Right cardiac atrium (tissue), 5 donors: Measurements from ENCODE around the gene ING3. TPM values are rescaled to one million over a fixed set of nuclear protein-coding genes. Genes with fewer than 3 reads are reported as not detected.
A peak's percentile ranks its signal among the peaks of the same experiment; 100 is the strongest.

Experiments
- ATAC-seq, 2 donors: fragments of 200-7000 bp; cut with Tn5 transposase; one replicate each; pipeline versions ENCODE4 v1.8.0 to v1.9.1; 2020; ENCODE audit warnings: moderate library complexity in 2 of 2, mild to moderate bottlenecking in 1 of 2
- DNase-seq, 3 donors: peaks; one replicate each; pipeline ENCODE4 v3.0.0-alpha.2; 2020
- H3K27ac ChIP-seq: one replicate; pipeline ENCODE4 v1.5.1; 2013; ENCODE audit warnings: mild to moderate bottlenecking, low read length, control low read depth, moderate library complexity
- H3K27me3 ChIP-seq: one replicate; pipeline ENCODE4 v1.6.1; 2013; ENCODE audit not compliant: control insufficient read depth, insufficient read depth
- H3K4me1 ChIP-seq: one replicate; pipeline ENCODE4 v1.6.1; 2013; ENCODE audit warnings: low read length; ENCODE audit not compliant: control insufficient read depth, insufficient read depth
- H3K4me3 ChIP-seq: one replicate; pipeline ENCODE4 v1.5.1; 2013; ENCODE audit warnings: low read length, control low read depth
- H3K9me3 ChIP-seq: one replicate; pipeline ENCODE4 v1.6.1; 2013; ENCODE audit warnings: low read length; ENCODE audit not compliant: control insufficient read depth
- WGBS: extraction: QIAGEN DNeasy Blood & Tissue Kit; methylation state at CpG from one replicate; pipeline ENCODE4 v1.1.7; 2013; 5-methylcytosine and 5-hydroxymethylcytosine counted together
- intact Hi-C, 4 donors: fragments of 100-400 bp; cut with DNase I; formaldehyde crosslinking; loops; one replicate each; pipeline versions ENCODE4 v1.11.0 to v1.14.0; 2022 to 2023
- polyA plus RNA-seq: library from polyadenylated mRNA; stranded (reverse); fragments of 200-250 nt; gene quantifications from one replicate; pipeline ENCODE4 v1.2.3, GENCODE V29; 2013
- total RNA-seq, 4 donors: library from RNA; stranded (reverse); fragmentation: NEBNext Ultra II Directional; extraction: Animal tissue kit (Norgen Biotek cat#: 25700); gene quantifications; one replicate each; pipeline ENCODE4 v1.2.1, GENCODE V29; 2021
- donor health status: healthy with polysubstance abuse.
- donor health status: DM: no; HTN: yes; CAD: no.
- donor health status: DM: no; HTN: no; CAD: no.
- donor health status: DM: no; HTN: yes; CAD: no; lungs with severe emphysema.
- donor health status: DM: yes; HTN: yes; CAD: no.

The ING3 gene
- total and polyA plus RNA-seq, 5 donors = 9.7 to 16.7 (median 15.4) TPM

DNA sequence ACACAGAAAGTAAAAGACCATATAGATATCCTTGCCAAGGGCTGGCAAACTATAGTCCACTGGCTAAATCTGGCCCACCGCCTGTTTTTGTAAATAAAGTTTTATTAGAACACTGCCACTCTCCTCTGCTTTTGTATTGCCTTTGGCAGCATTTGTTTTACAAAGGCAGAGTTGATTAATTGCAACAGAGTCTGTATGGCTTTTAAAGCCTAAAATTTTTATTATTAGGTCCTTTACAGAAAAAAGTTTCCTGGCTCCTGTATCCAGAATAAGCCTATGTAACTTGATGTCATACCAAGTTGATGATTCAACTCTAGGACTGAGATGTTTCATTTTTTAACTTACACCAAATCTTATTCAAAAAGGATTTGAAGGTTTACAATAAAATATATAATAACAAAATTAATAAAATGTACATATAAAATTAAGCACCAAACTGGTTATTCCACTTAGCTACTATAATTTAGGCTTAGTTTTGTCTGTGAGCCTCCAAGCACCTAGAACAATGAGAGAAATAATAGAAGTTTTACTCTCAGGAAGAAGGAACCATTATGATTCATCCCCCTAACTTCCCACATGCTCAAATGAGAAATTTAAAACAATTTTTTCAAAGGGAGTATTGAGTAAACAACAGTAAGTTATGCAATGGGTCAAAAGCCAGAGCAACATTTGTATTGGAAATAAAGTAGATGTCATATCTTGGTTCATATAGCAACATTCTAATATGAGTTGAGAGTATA, 69.8 kb downstream of the ING3 start:
- intact Hi-C loops = no loop called here

DNA sequence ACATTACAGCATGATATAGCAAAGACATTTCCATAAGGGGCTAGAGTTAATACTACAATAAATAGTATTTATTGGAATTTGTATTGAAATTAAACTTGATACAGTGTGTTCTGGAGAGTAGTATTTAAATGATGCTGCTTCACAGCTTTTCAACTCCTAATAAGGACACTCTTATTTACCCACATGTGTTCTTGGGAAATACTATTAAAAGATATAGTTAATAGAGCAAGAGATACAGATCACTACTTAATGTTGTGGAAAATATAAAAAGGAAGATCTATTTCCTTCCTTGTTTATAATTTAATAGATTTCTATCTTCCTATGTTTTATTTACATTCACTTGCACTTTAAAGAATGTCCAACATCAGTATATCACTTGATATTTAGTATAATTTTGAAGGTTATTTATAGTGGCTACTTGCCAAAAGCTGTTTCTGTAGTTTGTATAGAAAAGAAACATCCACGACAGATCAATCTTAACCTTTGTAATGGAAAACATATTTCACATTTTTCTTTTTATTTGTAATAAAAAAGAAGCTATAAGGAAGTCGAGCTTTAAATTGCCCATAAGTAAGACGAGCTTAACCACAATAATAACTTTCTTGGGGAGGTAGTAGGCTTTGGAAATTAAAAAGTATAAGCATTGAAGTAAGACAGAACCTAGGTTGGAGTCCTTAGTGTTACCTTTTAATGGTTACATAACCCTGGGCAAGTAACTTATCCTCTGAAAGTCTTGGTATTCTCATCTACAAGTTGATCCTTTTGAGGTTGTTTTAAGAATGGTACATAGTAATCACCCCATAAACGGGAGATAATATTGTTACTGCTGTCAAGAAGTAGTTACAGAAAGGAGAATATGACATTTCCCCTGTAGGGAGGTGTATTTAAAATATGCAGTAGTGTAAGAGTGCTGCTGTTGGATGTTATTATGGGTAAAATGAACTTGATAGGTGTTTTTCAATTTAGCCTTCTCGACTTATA, 70.7 kb downstream of the ING3 start:
- no peaks in the 10 kb centered on the region for H3K9me3 ChIP-seq
- no peaks in the 10 kb centered on the region for H3K27me3 ChIP-seq
- no peaks in the 10 kb centered on the region for H3K4me1 ChIP-seq
- 82% methylated on average over 5 of the region's 5 CpGs for WGBS
- intact Hi-C loops = no loop called here
- no peak for DNase-seq
- H3K4me3 ChIP-seq = no peak overlapping the region
- ATAC-seq = no peak
- H3K27ac ChIP-seq = no peak overlapping the region

More for the DNA sequence above, 69.8 kb downstream of the ING3 start:
- H3K27ac ChIP-seq = no peak overlapping the region
- no peak overlapping the region for H3K4me3 ChIP-seq
- H3K4me1 ChIP-seq = peaks cover 2% of the 10 kb centered on the region
- ATAC-seq = no peak
- no peaks in the 10 kb centered on the region for H3K27me3 ChIP-seq
- H3K9me3 ChIP-seq = no peaks in the 10 kb centered on the region
- DNase-seq = no peak
- WGBS = 97% methylated on average over 1 of the region's 1 CpG

DNA sequence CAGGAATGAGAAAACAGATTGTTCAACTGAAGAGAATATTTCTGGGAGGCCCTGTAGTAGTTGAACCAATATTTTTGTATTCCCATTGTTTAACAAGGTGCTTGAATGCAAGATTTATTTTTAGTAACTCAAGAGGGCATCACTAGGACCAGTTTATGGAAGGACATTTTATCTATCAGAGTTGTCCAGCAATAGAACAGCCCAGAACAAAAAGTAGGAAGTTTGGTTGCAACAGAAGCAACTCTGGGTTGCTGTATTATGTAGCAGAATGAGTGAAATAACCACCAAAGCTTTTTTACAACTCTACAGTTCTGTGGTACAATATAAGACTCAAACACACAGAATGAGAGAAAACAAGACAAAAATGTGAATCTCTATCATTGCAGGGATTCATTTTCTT, 72.6 kb downstream of the ING3 start:
- ATAC-seq (peak; percentile 27 to 41), DNase-seq (no peak)
- H3K9me3 ChIP-seq = no peaks in the 10 kb centered on the region
- no peak overlapping the region for H3K4me3 ChIP-seq
- no peaks in the 10 kb centered on the region for H3K27me3 ChIP-seq
- intact Hi-C loops = no loop called here
- H3K27ac ChIP-seq = peak overlapping the region; percentile 56
- H3K4me1 ChIP-seq = peaks cover under 1% of the 10 kb centered on the region

DNA sequence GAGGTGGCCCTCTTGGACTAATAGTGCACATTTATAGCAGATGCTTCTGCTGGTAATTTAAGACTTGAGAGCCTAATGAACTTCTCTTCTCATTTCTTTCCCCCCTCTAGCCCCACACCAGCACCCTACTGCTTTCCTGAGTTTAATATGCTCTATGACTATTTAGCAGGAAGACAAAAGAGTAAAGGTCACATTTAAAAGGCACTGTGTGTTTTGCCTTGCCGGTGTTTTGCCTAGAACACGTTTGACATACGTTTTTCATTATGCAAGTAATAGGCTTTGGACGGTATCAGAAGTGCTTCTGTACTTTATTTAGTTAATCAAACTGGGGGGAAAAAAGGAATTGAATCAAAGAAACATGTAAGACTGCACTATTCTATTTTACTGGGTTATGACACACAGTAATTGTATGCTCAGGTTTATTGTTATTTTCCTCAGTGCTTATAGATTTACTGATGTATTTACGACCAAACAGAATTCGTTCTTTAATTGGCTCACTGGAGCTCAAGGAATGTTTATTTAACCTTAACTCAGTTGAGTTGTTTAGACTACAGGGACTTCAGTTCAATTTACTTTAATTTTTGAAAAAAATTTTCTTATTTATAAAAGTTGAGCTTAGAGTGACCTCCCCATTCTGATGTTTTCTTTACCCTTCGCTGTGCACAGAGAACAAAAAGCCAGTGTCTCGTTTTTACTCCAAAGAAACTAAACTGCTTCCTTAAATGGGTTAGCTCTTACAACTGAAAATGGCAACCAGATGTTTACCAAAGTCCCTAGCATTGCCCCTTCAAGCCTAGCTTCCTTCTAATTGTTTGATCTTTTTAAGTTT, 73.3 kb downstream of the ING3 start:
- Histone ChIP-seq H3K4me1 (peaks cover 1% of the 10 kb centered on the region), H3K9me3 (no peaks in the 10 kb centered on the region), H3K27ac (peak overlapping the region; percentile 56), H3K4me3 (no peak overlapping the region), H3K27me3 (no peaks in the 10 kb centered on the region)
- ATAC-seq (peak in 1 of 2 donors; percentile 25), DNase-seq (no peak)
- WGBS = 57% methylated on average over 8 of the region's 8 CpGs
- intact Hi-C loops = no loop called here

DNA sequence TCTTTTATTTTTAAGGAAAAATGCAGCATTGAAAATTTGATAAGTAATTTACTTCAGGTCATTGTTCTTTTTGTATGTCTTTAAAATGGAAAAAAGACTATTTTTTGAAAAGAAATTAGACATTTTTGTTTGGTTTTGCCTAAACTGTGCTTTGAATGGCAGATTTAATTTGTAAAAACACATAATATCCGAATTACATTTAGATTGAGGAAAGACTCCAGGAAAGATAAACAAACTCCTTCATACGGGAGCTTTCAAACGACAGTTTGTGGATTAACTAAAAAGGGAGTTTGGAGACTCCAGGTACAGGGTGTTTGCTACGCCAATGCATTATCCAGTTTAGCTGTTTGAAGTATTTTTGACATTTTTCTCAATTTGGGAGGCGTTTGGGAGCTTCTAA, 74.0 kb downstream of the ING3 start:
- WGBS = 37% methylated on average over 5 of the region's 5 CpGs
- H3K9me3 ChIP-seq = no peaks in the 10 kb centered on the region
- peaks cover 1% of the 10 kb centered on the region for H3K4me1 ChIP-seq
- H3K4me3 ChIP-seq = no peak overlapping the region
- no peak overlapping the region for H3K27ac ChIP-seq
- intact Hi-C loops = no loop called here
- DNase-seq (no peak), ATAC-seq (no peak)
- no peaks in the 10 kb centered on the region for H3K27me3 ChIP-seq

DNA sequence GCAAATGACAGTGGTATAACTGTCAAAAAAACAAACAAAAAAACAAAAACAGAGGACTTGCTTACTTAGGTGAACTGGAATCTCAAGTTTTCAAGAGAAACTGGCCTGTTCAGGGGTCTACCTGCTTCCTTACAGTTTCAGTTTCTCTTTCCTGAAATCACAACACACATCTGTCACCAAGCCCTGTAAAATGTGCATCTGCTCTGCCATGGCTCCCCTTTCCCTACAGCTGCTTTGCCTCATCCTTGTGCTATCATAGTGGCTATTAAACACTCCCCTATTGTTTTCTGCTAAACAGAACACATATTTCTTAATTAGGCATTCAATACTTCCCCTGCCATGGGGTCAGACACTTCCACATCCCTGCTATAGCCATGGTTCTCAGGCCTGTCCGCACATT, 75.6 kb downstream of the ING3 start:
- H3K4me1 ChIP-seq = peaks cover 1% of the 10 kb centered on the region
- intact Hi-C loops = no loop called here
- H3K27ac ChIP-seq = no peak overlapping the region
- DNase-seq (no peak), ATAC-seq (no peak)
- WGBS = 93% methylated on average over 1 of the region's 1 CpG
- no peaks in the 10 kb centered on the region for H3K9me3 ChIP-seq
- no peaks in the 10 kb centered on the region for H3K27me3 ChIP-seq
- no peak overlapping the region for H3K4me3 ChIP-seq

DNA sequence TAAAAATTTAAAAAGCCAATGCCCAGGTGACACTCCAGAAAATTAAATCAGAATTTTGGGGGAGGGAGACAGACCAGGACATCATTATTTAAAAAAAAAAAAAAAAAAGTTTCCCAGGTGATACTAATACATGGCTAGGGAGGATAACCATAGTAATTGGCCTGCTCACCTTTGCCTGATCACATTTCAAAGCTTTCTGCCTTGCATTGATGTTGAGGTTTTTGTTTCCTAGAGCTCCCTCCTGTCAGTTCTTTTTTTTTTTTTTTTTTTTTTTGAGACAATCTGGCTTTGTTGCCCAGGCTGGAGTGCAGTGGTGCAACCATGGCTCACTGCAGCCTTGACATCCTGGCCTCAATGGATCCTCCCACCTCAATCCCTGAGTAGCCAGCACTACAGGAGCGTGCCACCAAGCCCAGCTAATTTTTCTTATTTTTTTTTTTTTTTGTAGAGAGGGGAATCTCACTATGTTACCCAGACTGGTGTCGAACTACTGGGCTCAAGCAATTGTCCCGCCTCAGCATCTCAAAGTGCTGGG, 76.1 kb downstream of the ING3 start:
- Histone ChIP-seq H3K4me3 (no peak overlapping the region), H3K9me3 (no peaks in the 10 kb centered on the region), H3K27ac (no peak overlapping the region), H3K27me3 (no peaks in the 10 kb centered on the region), H3K4me1 (peaks cover 1% of the 10 kb centered on the region)
- intact Hi-C loops = no loop called here
- DNase-seq (no peak), ATAC-seq (no peak)
- 96% methylated on average over 3 of the region's 3 CpGs for WGBS

Other genes starting within 250 kb of the ING3 start
- gene TSPAN12, start 92.6 kb upstream of the ING3 start, total RNA-seq = 10 to 100 TPM; 43.4 to 63.7 (median 59.9) TPM
- 37.6 TPM for gene TSPAN12, start 92.6 kb upstream of the ING3 start, polyA plus RNA-seq
- gene CPED1, start 37.9 kb downstream of the ING3 start, total RNA-seq = 10 to 100 TPM; 20.8 to 31.1 (median 29.3) TPM
- 3.9 TPM for gene CPED1, start 37.9 kb downstream of the ING3 start, polyA plus RNA-seq